Mucosa of gallbladder (tissue), 1 donor: ENCODE results near the gene DHX30. TPM values are rescaled to one million over a fixed set of nuclear protein-coding genes. Genes with fewer than 3 reads are reported as not detected.

ENCODE experiments used
- DNase-seq: peaks from one replicate; pipeline ENCODE4 v3.0.0-alpha.2; 2020; ENCODE audit warnings: low spot score
- total RNA-seq: library from RNA; stranded (reverse); gene quantifications from one replicate; pipeline ENCODE4 v1.2.1, GENCODE V29; 2021
- donor health status: DM: no; HTN: no; CAD: no.

Gene DHX30
- total RNA-seq, 1 donor from 2014 or later: 71.9 TPM

- no peak for DNase-seq
Measured at GRCh38 chr3:47851888-47852603, 49.1 kb downstream of the DHX30 start.

- no peak for DNase-seq
Measured at GRCh38 chr3:47852604-47853602, 50.0 kb downstream of the DHX30 start.

DNA sequence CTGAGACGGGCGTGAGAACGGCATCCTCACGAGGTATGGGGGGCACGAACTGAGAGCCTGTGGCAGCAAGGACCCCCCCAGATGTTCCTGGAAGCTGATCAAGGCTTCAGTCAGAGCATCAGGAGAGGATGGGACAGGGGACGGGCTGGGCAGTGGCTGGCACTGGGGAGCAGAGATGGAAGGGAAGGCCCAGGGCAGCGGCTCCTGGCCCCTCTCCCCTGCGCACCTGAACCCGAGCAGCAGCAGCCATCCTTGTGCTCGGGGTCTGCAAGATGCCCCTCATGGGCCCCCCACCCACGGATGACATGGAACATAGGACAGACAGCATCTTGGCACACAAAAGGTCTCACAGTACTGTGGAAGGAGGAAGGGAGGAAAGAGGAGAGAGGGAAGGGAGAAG is 51.3 kb downstream of the DHX30 start:
- DNase-seq: no peak

DNA sequence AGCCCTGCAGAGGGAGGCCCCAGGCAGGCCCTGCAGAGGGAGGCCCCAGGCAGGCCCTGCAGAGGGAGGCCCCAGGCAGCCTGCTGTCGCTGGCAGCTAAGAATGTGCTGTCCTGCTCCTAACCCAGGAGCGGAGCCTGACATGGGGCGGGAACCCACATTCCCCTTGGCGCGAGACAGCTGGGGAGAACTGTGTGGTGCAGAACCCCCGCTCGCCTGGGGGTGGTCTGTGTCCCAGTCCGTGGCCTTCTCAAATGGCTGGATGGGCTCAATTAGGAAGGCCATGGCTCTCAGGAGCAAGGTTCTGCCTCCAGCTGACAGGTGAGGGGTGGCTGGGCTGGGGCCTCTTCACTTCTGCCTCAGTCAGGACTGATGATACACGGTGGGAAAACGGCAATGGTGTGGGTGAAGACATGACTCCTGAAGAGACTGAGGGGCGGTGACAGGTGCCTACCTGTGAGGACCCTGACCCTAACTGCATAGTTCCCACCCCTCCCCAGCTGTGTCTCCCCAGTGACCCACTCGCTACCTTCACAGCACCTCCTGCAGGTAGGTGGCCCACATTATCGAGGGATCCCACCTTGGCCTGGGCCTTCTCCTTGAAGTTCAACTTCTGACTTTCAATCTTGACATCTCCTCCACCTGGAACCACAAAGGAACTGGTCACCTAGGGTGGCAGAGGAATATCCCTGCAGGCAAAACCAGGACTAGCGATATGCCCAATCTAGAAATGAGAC is 52.0 kb downstream of the DHX30 start:
- DNase-seq: no peak

DNA sequence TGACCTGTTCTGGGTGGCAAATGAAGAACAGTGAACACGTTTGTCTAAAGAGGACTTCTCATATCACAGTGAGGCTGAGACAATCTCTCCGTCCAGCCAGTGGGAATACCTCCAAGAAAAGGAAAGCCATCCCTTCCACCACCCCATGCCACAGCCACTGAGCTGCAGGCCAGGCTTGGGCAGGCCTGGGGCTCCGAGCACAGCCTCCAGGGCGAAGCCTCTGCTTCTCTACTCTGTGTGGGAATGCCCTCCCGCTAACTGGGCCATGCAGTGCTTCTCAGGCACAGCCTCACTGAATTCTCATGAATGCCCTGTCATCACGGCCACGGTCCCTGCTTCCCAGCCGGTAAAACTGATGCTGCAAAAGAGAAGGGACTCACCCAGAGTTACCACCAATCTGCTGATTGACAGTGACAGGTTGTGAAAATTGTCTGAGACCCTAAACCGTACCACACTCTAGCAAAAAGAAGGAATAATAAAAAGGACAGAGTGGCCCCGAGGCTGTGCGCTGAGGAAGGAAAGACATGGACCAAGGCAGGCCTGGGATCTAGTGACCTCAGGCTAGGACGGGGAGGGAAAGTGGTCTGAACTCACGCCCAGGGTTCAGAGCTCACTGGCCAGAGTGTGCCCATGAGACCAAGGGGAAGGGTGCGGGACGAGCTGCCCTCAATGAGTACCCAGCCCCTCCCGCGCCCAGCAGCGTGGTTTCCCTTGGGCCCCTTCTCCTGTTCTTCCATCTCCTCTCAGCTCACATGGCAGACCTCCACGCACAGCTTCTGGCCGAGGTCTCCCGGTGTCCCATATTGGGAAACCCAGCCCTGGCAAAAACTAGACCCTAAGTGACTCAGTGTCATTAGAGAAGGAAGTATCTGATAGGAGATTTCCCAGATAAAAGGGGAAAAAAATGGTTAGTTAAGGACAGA is 52.8 kb downstream of the DHX30 start:
- no peak for DNase-seq

DNA sequence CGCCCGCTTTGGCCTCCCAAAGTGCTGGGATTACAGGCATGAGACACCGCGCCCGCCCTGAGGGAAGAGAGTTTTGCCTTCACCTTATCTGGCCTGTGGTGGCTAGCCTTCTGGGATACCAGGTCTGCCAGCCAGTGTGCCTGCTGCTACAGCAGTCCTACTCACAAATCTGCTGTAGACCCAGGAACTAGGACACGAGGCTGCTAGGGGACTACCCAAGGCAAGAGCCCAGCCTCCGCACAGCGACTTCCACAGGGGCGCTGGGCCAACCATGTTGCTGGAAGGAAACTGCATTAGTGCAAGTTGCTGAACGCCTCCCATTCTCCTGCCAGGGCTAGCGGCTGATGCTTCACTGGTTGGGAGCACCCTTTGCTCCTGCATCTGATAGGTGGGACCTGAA is 53.7 kb downstream of the DHX30 start:
- no peak for DNase-seq

GRCh38 chr3:47857151-47857550 is 54.2 kb downstream of the DHX30 start:
- DNase-seq: no peak

- DNase-seq: no peak
Measured at GRCh38 chr3:47859956-47860605, 57.1 kb downstream of the DHX30 start.

DNA sequence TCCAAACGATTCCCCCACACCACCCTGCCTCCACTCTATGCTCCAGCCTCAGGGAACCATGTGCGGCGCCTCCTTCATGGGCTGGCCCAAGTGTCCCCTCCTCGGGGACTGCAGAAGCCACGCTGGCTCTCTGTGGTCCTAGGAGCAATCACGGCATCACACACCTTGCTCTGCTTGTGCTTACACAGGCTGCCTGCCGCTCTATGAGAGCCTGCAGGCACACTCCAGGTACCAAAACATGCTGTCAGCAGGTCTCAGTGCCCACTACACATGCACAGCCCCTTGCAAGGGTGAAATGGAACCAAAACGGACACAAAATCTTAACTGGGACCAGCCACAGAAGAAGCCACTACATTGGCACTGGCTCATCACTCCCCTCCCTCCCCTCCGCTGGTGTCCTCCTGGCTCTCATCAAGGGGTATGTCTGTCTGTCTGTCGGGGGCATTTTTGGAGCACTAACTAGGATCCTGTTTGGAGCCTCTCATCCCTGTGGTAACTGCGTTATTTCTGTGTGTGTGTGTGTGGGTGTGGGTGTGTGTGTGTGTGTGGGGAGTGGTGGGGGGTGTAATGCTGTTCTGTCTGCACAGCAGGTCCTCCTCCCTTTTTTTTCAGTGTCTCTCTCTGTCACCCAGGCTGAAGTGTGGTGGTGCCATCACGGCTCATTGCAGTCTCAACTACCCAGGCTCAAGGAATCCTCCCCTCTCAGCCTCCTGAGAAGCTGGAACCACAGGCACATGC is 60.6 kb downstream of the DHX30 start:
- no peak for DNase-seq

DNA sequence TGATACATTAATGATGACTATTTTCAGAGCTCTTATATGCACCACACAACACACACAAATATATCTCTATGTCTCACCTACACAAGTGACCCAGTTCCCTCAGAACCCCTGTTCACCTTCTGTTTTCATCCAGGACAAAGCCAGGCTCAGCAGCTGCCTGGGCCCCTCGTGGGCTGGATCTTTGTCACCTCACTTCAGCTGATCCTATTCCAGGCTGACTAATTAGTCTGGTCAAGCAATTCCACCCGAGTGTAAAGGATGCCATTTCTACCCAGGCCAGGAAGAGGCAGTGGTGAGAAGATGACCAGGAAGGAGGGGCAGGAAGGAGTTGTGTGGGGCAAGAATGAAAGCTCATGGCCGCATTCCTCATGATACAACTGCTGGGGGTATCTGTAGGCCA is 62.3 kb downstream of the DHX30 start:
- DNase-seq: no peak

- no peak for DNase-seq
Measured at GRCh38 chr3:47867451-47868044, 64.6 kb downstream of the DHX30 start.

GRCh38 chr3:47868306-47868705 is 65.4 kb downstream of the DHX30 start:
- DNase-seq: no peak

- no peak for DNase-seq
Measured at GRCh38 chr3:47870156-47870555, 67.2 kb downstream of the DHX30 start.

GRCh38 chr3:47870702-47871260 is 67.8 kb downstream of the DHX30 start:
- DNase-seq: no peak

GRCh38 chr3:47871389-47871788 is 68.5 kb downstream of the DHX30 start:
- no peak for DNase-seq

DNA sequence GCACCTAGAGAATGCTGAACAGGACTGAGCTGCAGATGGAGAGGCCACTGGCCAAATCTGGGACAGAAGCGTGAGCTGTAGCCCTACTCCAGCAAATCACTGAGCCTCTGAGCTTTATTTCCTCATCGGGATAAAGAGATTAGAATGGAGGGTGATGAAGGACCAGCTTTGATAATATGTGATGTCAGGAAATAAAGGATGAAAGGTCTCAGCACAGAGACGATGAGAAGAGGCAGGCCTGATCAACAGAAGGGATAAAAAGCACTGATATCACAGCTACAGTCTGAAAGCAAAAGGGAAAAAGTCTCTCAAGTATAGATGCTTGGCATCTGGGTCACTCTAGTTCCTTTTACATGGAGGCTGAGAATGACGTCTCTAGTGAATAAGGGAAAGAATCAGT is 70.0 kb downstream of the DHX30 start:
- DNase-seq: no peak

- no peak for DNase-seq
Measured at GRCh38 chr3:47874438-47874837, 71.5 kb downstream of the DHX30 start.

- no peak for DNase-seq
Measured at GRCh38 chr3:47874913-47875312, 72.0 kb downstream of the DHX30 start.

- DNase-seq: no peak
Measured at GRCh38 chr3:47877290-47877689, 74.4 kb downstream of the DHX30 start.
